HUES48 (cell line): ENCODE data around the gene RTCB.
"Not testable (repeated sequence)": the region's sequence is repeated elsewhere in the genome, so short reads cannot be mapped to it uniquely, and the experiment has no call there.

Source experiments
- H3K27ac ChIP-seq: one replicate; pipeline ENCODE4 v1.7.0; 2013; ENCODE audit warnings: low read depth, low read length, inconsistent platforms
- H3K27me3 ChIP-seq: 2 replicates; pipeline ENCODE4 v1.6.1; 2013; ENCODE audit warnings: mild to moderate bottlenecking, low read length; ENCODE audit not compliant: control insufficient read depth, insufficient read depth
- H3K36me3 ChIP-seq: 2 replicates; pipeline ENCODE4 v1.6.1; 2013; ENCODE audit warnings: low read length; ENCODE audit not compliant: control insufficient read depth, insufficient read depth
- H3K4me1 ChIP-seq: 2 replicates; pipeline ENCODE4 v1.6.1; 2013; ENCODE audit warnings: mild to moderate bottlenecking, low read length; ENCODE audit not compliant: control insufficient read depth, insufficient read depth
- H3K4me3 ChIP-seq: 2 replicates; pipeline ENCODE4 v1.5.1; 2013; ENCODE audit warnings: mild to moderate bottlenecking, low read depth, low read length
- H3K9ac ChIP-seq: 2 replicates; pipeline ENCODE4 v1.6.1; 2013; ENCODE audit warnings: mild to moderate bottlenecking, low read depth, low read length, moderate library complexity
- H3K9me3 ChIP-seq: 2 replicates; pipeline ENCODE4 v1.6.1; 2013; ENCODE audit warnings: low read length; ENCODE audit not compliant: control insufficient read depth, insufficient read depth

The RTCB gene

GRCh38 chr22:32357567-32357966 lies 54.5 kb downstream of the RTCB start, which contains the start of gene RFPL3:
Gene RFPL3 (plus strand): TSS chr22:32357867. CDS start chr22:32358072, 205 bp downstream.
- H3K27me3 ChIP-seq, H3K27ac ChIP-seq, H3K36me3 ChIP-seq, H3K4me1 ChIP-seq, H3K4me3 ChIP-seq, H3K9me3 ChIP-seq, H3K9ac ChIP-seq: not testable (repeated sequence)

- Histone ChIP-seq H3K27me3 (no peaks in the 10 kb centered on the region), H3K4me3 (no peak overlapping the region), H3K36me3 (no peaks in the 10 kb centered on the region), H3K9me3 (no peaks in the 10 kb centered on the region), H3K4me1 (no peaks in the 10 kb centered on the region), H3K9ac (no peak overlapping the region), H3K27ac (no peak overlapping the region)
Measured at GRCh38 chr22:32355760-32356159, 56.3 kb downstream of the RTCB start.

- Histone ChIP-seq H3K9me3 (no peaks in the 10 kb centered on the region), H3K4me1 (no peaks in the 10 kb centered on the region), H3K36me3 (no peaks in the 10 kb centered on the region), H3K27ac (no peak overlapping the region), H3K9ac (no peak overlapping the region), H3K4me3 (no peak overlapping the region), H3K27me3 (no peaks in the 10 kb centered on the region)
Measured at GRCh38 chr22:32354360-32355351, 57.4 kb downstream of the RTCB start.

GRCh38 chr22:32353840-32354239 lies 58.2 kb downstream of the RTCB start:
- H3K27me3 ChIP-seq = no peaks in the 10 kb centered on the region
- no peak overlapping the region for H3K4me3 ChIP-seq
- no peak overlapping the region for H3K9ac ChIP-seq
- H3K36me3 ChIP-seq = no peaks in the 10 kb centered on the region
- H3K4me1 ChIP-seq = no peaks in the 10 kb centered on the region
- H3K27ac ChIP-seq = no peak overlapping the region
- no peaks in the 10 kb centered on the region for H3K9me3 ChIP-seq

- Histone ChIP-seq H3K27ac (no peak overlapping the region), H3K36me3 (no peaks in the 10 kb centered on the region), H3K9ac (no peak overlapping the region), H3K9me3 (no peaks in the 10 kb centered on the region), H3K4me1 (no peaks in the 10 kb centered on the region), H3K27me3 (no peaks in the 10 kb centered on the region), H3K4me3 (no peak overlapping the region)
Measured at GRCh38 chr22:32353292-32353691, 58.8 kb downstream of the RTCB start.

GRCh38 chr22:32352681-32353080 lies 59.4 kb downstream of the RTCB start:
- no peaks in the 10 kb centered on the region for H3K4me1 ChIP-seq
- H3K4me3 ChIP-seq = no peak overlapping the region
- no peak overlapping the region for H3K9ac ChIP-seq
- no peaks in the 10 kb centered on the region for H3K36me3 ChIP-seq
- no peaks in the 10 kb centered on the region for H3K9me3 ChIP-seq
- H3K27ac ChIP-seq = no peak overlapping the region
- H3K27me3 ChIP-seq = no peaks in the 10 kb centered on the region

GRCh38 chr22:32351875-32352274 lies 60.2 kb downstream of the RTCB start:
- not testable (repeated sequence) for H3K27me3 ChIP-seq, H3K9me3 ChIP-seq, H3K27ac ChIP-seq, H3K4me1 ChIP-seq, H3K9ac ChIP-seq, H3K4me3 ChIP-seq, H3K36me3 ChIP-seq

GRCh38 chr22:32348031-32348611 lies 63.9 kb downstream of the RTCB start:
- no peaks in the 10 kb centered on the region for H3K36me3 ChIP-seq
- H3K9me3 ChIP-seq = no peaks in the 10 kb centered on the region
- H3K27me3 ChIP-seq = no peaks in the 10 kb centered on the region
- H3K4me1 ChIP-seq = no peaks in the 10 kb centered on the region
- H3K27ac ChIP-seq = no peak overlapping the region
- H3K9ac ChIP-seq = no peak overlapping the region
- H3K4me3 ChIP-seq = no peak overlapping the region

GRCh38 chr22:32343941-32344340 lies 68.1 kb downstream of the RTCB start:
- no peaks in the 10 kb centered on the region for H3K9me3 ChIP-seq
- no peaks in the 10 kb centered on the region for H3K36me3 ChIP-seq
- H3K27me3 ChIP-seq = no peaks in the 10 kb centered on the region; the same call in none of the 2 replicates
- no peak overlapping the region for H3K27ac ChIP-seq
- H3K4me1 ChIP-seq = no peaks in the 10 kb centered on the region
- no peak overlapping the region for H3K9ac ChIP-seq
- no peak overlapping the region for H3K4me3 ChIP-seq

- Histone ChIP-seq H3K9me3 (no peaks in the 10 kb centered on the region), H3K9ac (no peak overlapping the region), H3K4me1 (no peaks in the 10 kb centered on the region), H3K36me3 (no peaks in the 10 kb centered on the region), H3K4me3 (no peak overlapping the region), H3K27ac (no peak overlapping the region), H3K27me3 (no peaks in the 10 kb centered on the region; the same call in none of the 2 replicates)
Measured at GRCh38 chr22:32342977-32343376, 69.1 kb downstream of the RTCB start.

- Histone ChIP-seq H3K27me3 (no peaks in the 10 kb centered on the region; the same call in none of the 2 replicates), H3K9ac (no peak overlapping the region), H3K9me3 (no peaks in the 10 kb centered on the region), H3K36me3 (no peaks in the 10 kb centered on the region), H3K27ac (no peak overlapping the region), H3K4me1 (0 out of 2 replicates have a peak, but pooled peaks cover 3% of the 10 kb centered on the region), H3K4me3 (no peak overlapping the region)
Measured at GRCh38 chr22:32341122-32341740, 70.8 kb downstream of the RTCB start.
